GM19099 (cell line): ENCODE results near the gene FBXO47.

Experiments
- POLR2A ChIP-seq: IDR thresholded peaks from 3 replicates; pipeline ENCODE4 v1.6.1; 2011; ENCODE audit warnings: low read depth; ENCODE audit not compliant: insufficient read length; ENCODE audit errors: extremely low read depth

The FBXO47 gene

GRCh38 chr17:38996660-38997337 is 29.6 kb upstream of the FBXO47 start:
- TF ChIP-seq POLR2A: no peak

GRCh38 chr17:38994026-38994425 is 26.8 kb upstream of the FBXO47 start:
- no peak for TF ChIP-seq POLR2A

- no peak for TF ChIP-seq POLR2A
These were observed 17.5 kb upstream of the FBXO47 start for GRCh38 chr17:38984666-38985065.

DNA sequence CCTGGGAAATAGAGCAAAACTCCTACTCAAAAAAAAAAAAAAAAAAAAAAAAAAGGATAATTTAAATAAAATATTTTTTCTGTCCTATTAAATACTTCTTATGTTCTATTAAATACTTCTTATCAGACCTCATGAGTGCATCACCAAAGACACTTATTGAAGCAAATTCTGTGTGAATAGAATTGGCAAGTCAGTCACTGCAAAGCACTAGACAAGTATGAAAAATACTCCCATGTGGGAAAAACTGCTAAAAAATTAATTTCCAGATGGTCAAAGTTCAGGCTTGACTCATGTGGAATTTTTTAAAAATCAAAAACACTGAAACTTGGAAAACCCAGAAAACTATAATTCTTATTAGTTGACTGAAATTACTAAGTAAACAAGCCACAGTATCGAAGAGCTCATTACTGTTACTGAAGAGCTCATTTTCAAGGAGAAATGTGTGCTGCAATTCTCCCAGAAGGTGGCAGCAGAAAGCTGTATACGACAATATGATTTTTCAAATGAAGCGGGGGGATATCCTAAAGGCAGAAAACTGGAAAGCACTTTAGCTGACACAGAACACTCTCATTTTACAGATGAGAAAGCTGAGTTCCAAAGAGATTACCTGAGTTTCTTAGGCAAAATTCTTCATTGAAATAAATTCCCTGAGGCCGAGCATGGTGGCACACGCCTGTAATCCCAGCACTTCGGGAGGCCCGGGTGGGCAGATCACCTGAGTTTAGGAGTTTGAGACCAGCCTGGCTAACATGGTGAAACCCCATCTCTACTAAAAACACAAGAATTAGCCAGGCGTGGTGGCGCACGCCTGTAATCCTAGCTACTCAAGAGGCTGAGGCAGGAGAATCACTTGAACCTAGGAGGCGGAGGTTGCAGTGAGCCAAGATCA is 15.9 kb upstream of the FBXO47 start:
- TF ChIP-seq POLR2A: no peak

GRCh38 chr17:38981636-38982035 is 14.4 kb upstream of the FBXO47 start:
- no peak for TF ChIP-seq POLR2A

DNA sequence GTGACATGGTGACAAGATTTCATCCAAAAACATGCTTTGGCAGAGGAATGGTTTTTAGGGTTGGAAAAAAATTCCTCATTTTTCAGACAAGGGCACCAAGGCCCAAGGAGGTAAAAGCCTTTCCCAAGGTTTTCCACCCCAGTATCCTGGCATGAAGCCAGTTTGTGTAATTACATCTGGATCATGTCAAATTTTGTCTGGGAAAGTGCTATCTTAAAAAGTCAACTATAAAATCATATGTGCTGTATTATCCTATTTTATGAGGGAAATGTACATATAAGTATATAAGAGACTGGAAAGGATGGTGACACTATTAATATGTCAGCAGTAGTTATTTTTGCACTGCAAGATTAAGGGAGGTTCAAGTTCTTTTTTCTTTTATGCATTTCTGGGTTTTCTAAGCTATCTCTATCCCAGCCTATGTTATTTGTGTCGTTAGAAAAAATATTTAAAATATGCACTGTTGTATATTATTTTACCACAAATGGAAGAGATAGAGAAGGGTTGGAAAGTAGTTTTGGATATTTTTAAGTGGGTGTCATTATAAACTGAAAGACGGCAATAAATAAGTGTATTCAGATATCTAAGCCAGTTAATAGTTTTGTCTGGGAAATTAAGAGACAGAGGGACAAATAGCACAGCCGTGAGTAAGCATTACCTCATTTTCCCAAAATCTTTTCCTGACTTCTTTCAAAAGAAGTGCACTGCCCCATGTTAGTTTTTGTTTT is 13.5 kb upstream of the FBXO47 start:
- TF ChIP-seq POLR2A: no peak

- TF ChIP-seq POLR2A: no peak
These were observed 11.0 kb upstream of the FBXO47 start for GRCh38 chr17:38978180-38978579.

DNA sequence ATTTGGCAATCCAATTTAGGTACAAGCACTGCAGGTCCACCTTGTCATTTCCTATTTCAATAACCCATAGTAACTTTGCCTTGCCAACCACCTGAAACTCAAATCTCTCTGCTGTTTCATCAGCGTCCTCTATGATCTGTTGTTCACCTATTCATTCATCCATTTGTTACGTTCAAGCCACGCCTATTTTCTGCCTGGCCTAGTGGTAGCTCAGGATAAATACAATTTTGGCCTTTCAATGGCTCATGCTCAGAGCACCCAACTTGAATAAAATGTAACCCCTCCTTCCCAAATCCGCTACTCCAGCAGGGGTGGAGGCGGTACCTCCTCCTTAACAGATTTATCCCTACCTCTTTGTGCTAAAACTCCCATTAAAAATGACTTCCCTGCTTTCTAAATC is 3.6 kb upstream of the FBXO47 start:
- no peak for TF ChIP-seq POLR2A

GRCh38 chr17:38970128-38970527 is 2.9 kb upstream of the FBXO47 start:
- no peak for TF ChIP-seq POLR2A

- TF ChIP-seq POLR2A: no peak
These were observed 2.1 kb upstream of the FBXO47 start for GRCh38 chr17:38969281-38969680.

GRCh38 chr17:38961413-38961812 is 5.8 kb downstream of the FBXO47 start:
- no peak for TF ChIP-seq POLR2A

GRCh38 chr17:38960402-38960801 is 6.8 kb downstream of the FBXO47 start:
- TF ChIP-seq POLR2A: no peak

GRCh38 chr17:38959508-38959907 is 7.7 kb downstream of the FBXO47 start:
- no peak for TF ChIP-seq POLR2A

DNA sequence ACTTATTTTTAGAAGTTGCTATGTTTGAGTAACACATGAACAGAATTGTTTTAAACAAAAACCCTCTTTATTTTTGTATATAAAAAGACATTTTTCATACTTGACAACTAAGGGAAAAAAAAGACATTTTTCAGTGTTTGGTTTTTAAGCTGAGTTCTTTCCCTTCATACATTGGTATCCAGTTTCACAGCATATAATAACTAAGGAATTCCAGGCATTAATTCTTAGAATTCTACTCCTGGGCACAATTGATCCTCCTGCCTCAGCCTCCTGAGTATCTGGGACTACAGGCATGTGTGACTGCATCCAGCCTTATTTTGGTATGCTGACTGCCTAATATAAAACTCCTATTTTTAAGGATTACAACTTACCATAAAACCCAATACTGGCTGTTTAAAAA is 8.4 kb downstream of the FBXO47 start:
- TF ChIP-seq POLR2A: no peak

DNA sequence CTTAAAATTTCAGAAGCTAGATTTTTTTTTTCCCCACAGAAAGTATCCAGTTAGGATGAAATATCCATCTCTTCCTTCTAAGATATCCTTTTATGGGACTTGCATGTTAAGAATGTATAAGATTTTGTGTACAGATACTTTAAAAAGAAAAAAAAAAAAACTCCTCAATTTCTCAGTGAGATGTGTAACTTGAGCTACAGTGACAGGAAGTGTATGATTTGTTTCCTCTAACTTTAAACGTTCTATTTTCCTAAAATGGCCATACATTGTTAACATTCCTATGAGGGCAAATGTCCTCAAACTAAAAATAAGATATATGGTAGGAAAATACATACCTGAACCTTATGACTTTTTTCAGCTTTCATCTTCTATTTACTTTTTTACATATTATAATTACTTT is 8.9 kb downstream of the FBXO47 start:
- no peak for TF ChIP-seq POLR2A

DNA sequence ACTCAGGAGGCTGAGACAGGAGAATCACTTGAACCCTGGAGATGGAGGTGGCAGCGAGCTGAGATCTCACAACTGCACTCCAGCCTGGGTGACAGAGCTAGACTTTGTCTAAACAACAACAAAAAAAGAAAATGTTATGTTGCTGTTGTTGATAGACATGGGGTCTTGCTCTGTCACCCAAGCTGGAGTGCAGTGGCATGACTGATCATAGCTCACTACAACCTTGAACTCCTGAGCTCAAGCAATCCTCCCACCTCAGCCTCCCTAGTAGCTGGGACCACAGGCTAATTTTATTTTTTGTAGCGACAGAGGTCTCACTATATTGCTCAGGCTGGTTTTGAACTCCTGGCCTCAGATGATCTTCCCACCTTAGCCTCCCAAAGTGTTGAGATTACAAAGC is 20.0 kb downstream of the FBXO47 start:
- no peak for TF ChIP-seq POLR2A

DNA sequence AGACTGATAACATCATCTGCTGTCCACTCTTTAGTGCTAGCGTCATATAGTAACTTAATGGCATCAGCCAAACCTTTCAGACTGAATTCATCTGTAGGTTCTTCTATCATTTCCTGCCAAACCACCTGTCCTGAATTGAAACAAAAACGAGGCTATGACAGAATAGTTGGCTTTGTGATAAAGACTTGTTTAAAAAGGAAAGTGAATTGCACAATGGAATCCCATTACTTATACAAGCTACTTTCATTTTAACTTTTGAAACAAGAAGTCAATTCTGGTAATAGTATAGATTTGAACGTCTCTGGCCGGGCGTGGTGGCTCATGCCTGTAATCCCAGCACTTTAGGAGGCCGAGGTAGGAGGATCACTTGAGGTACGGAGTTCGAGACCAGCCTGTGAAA is 23.6 kb downstream of the FBXO47 start:
- TF ChIP-seq POLR2A: no peak
